Astrocyte of the cerebellum (primary cell): Measurements from ENCODE around the gene GLIS1.

Source experiments
- DNase-seq: peaks from one replicate; pipeline ENCODE4 v3.0.0-alpha.2; 2011; ENCODE audit warnings: low read depth
- H3K4me3 ChIP-seq: 2 replicates; pipeline ENCODE4 v1.5.1; 2011; ENCODE audit warnings: mild to moderate bottlenecking, low read depth, low read length, moderate library complexity
- CTCF ChIP-seq: IDR thresholded peaks from 2 replicates; pipeline ENCODE4 v1.5.1; 2012; ENCODE audit warnings: low read length, low read depth, moderate library complexity, mild to moderate bottlenecking; ENCODE audit errors: missing control alignments
- in situ Hi-C: cut with HindIII; loops from 2 replicates; pipeline ENCODE4 v1.10.0; 2017; ENCODE audit warnings: low sequenced_read_pairs

GLIS1 gene

GRCh38 chr1:53640701-53641075, 98.3 kb downstream of the GLIS1 start:
- in situ Hi-C loops = no loop called here
- no peak for TF ChIP-seq CTCF

GRCh38 chr1:53639996-53640700, 98.8 kb downstream of the GLIS1 start:
- H3K4me3 ChIP-seq = no peak overlapping the region
- no peak for TF ChIP-seq CTCF
- no peak for DNase-seq
- in situ Hi-C loops = no loop called here

More at GRCh38 chr1:53640701-53641075, 98.3 kb downstream of the GLIS1 start:
- no peak for DNase-seq
- no peak overlapping the region for H3K4me3 ChIP-seq

GRCh38 chr1:53639251-53639763, 99.7 kb downstream of the GLIS1 start:
- in situ Hi-C loops = no loop called here
- no peak for TF ChIP-seq CTCF

GRCh38 chr1:53638360-53639035, 100.5 kb downstream of the GLIS1 start:
- in situ Hi-C loops = no loop called here
- no peak for DNase-seq
- no peak overlapping the region for H3K4me3 ChIP-seq
- no peak for TF ChIP-seq CTCF

More at GRCh38 chr1:53639251-53639763, 99.7 kb downstream of the GLIS1 start:
- peak; percentile 40 for DNase-seq
- H3K4me3 ChIP-seq = no peak overlapping the region

GRCh38 chr1:53637511-53638359, 101.2 kb downstream of the GLIS1 start:
- TF ChIP-seq CTCF = no peak
- H3K4me3 ChIP-seq = no peak overlapping the region
- in situ Hi-C loops = no loop called here
- DNase-seq = no peak

- in situ Hi-C loops = no loop called here
- TF ChIP-seq CTCF = no peak
- no peak for DNase-seq
- H3K4me3 ChIP-seq = no peak overlapping the region
These were observed 102.3 kb downstream of the GLIS1 start for GRCh38 chr1:53636621-53637171.
